Fibroblast of skin of back (primary cell): Measurements from ENCODE around the gene DOLPP1.

ENCODE experiments used
- DNase-seq: peaks from one replicate; pipeline ENCODE4 v3.0.0-alpha.2; 2013

DOLPP1 gene

DNA sequence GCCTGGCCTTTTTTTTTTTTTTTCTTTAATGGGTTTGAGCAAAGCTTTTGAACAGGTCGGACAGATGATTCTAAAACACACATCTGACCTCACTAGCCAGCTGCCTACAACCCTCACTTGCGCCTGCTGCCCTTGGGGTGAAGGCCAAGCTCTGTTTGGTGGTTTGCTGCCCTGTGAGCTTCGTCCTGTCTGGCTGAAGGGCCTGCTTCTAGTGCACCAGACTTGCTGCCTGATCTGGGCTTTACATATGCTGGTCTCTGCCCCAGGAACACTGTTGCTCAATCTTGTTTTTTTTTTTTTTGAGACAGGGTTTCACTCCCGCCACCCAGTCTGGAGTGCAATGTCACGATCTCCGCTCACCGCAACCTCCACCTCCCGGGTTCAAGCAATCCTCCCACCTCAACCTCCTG lies 16.4 kb upstream of the DOLPP1 start:
- DNase-seq = no peak

DNA sequence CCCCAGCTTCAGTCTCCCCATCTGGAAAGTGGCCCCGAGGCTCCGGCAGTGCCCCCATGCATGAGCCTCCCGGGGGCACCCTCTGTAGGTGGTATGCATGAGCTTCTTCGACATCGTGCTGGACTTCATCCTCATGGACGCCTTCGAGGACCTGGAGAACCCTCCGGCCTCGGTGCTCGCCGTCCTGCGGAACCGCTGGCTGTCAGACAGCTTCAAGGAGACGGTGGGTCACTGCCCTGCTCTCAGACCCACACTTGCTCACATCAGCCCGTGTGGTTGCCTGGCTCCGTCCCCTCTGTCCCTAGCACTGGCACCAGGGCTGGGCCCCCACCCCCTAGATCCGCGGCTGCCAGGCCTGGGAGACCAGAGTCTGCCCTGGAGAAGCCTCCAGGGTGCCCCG lies 12.8 kb upstream of the DOLPP1 start:
- DNase-seq = no peak

DNA sequence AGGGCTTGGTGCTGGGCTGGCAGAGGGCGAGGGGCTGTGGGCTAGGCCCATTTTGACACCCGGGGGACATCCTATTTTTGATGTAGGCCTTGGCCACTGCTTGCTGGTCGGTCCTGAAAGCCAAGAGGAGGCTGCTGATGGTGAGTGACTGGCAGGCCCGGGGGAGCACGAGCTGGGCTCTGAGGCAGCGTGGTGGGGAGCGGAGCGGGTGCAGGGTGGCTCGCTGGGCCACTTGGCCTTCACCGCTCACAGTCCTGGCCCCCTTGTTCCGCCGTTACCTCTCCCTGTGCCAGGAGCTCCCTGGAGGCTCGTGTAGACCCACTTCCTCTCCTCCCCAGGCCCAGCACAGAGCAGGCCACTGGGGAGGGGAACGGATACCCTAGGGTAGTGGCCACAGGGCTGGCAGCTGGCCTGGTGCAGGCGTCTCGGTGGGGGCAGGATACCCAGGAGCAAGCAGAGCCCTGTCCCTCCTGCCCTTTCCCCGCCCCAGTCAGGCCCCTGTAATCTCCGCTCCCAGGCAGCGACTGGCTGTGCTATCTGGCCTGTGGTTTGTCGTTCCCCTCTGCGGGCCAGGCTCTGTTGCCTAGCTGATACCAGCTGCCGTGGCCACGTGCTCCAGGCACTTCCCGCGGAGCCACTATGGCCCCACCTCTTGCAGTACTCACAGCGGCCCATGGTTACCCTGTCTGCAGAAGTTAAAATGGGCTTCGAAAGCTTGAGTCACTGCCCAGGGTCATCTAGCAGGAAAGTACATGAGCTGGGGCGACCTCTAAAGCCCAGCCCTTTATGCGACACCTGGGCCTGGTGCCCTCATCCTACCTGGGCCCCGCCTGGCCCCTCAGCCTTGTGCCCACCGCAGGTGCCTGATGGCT lies 11.7 kb upstream of the DOLPP1 start:
- DNase-seq = no peak

DNA sequence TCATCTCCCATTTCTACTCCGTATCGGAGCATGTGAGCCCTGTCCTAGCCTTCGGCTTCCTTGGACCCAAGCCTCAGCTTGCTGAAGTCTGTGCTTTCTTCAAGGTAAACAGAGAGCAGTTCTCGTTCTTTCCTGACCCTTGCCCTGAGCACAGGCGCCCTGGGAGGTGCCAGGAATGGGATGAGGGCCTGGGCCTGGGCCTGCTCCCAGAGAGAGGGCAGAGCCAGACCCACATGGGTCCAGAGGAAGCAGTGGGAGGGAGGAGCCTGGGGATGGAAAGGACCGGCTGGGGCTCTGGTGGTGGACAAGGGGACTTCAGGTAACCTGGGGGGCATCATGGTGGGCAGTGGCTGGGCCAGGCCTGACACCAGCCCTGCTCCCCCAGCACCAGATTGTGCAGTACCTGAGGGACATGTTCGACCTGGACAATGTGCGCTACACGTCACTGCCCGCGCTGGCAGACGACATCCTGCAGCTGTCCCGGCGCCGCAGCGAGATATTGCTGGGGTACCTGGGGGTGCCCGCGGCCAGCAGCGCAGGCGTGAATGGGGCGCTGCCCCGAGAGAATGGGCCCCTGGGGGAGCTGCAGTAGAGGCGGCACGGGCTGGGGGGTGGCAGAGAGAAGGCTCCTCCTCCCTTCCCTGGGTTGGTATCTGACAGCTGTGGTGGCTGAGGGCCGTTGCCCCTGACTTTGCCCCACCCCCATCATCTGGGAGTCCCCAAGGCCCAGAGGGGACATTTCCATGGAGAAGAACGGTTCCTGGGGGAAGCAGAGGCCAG lies 10.9 kb upstream of the DOLPP1 start:
- DNase-seq = no peak

DNA sequence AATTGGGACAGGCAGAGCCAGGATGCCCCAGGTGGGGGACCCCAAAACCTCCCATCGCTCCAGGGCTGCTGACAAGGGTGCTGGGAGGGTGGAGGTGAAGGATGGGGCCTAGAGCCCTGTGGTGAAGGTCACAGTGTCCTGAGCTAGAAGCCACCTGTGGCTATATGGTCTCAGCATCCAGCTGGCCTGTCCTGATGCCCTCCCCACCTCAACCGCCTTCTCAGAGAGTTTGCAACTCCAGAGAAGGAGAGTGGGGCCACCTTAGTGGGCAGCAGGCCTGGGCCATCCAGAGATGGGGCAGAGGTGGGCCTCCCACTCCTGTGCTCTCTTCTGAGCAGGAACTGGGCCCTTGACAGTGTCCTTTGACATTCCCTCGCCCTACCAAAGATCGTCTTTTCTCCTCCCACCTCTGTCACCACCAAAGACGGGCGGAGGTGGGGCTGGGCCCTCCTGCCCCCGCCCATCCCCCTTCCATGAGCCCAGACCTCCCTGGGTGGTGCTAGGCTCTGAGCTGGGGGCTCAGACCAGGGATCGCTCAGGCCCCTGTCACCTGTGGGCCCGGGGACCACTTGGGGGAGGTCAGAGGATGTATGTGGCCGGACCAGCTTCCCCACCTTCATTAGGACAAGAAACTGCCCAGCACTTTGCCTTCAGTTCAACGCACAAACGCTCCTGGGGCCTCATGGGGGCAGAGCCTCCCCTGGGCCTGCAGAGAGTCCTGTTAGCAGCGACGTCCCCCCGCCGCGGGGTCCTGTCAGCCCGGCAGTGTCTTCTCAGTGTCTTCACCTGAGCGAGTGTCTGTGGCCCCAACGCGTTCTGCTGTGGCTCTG lies 10.0 kb upstream of the DOLPP1 start:
- no peak for DNase-seq

DNA sequence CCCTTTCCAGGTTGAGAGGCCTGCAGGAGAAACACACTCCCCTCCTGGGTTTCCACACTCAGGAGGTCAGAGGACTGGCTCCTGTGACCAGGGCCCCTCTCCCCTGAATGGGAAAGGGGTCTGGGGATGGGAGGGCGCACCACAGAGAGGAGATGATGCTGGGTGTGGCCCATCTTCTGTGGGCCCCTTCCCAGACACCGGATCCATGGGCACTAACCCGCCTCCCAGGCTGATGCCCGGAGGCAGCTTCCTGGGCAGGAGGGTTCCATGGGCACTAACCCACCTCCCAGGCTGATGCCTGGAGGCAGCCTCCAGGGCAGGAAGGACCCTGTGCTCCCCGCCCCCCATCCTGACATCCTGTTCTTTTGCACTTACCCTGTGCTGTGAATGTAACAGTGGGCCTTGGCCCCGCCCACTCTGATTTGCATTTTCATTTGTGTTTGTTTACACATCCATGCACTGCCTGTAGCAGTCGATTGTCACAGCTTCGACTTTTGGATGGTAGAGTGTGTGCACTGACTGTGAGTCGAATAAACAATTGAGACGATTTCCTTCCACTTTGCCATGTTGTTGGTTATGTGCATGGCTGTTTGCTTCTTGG lies 9.3 kb upstream of the DOLPP1 start:
- DNase-seq = no peak

DNA sequence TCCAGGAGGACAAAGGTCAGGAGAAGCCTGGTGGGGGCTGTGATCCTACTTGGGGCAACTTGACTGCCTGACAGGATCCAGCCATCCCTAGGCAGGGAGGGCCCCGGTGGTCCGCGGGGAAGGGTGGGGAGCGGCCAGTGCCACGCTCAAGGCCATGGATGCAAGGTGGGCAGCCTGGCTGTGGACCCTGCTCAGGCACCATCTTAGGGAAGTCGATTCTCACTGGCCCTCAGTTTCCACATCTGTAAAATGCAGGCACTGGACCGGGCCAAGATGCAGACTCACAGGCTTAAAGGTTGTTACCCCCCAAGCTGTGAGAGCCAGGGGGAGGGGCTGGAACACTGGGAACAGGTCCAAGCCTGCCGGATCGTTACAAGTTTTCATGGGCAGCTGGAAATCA lies 8.7 kb upstream of the DOLPP1 start:
- no peak for DNase-seq

DNA sequence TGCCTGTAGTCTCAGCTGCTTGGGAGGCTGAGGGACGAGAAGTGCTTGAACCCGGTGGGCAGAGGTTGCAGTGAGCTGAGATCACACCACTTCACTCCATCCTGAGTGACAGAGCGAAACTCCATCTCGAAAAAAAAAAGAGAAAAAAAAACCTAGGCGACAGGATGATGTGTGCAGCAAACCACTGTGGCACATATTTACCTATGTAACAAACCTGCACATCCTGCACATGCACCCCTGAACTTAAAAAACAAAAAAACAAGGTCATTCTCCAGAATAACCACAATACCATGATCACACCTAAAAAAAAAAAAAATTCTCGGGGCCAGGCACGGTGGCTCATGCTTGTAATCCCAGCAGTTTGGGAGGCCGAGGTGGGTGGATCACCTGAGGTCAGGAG lies 7.5 kb upstream of the DOLPP1 start:
- no peak for DNase-seq

DNA sequence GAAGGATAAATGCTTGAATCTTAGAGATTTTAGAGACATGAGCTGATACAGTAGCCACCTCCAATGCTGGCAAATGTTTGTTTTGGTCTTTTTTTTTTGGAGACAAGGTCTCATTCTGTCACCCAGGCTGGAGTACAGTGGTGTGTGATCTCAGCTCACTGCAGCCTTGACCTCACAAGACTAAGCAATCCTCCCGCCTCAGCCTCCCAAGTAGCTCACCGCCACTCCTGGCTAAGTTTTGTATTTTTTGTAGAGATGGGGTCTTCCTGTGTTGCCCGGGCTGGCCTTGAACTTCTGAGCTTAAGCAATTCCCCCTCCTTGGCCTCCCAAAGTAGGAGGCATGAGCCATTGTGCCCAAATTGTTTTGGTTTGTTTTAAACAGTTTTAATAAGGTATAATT lies 6.8 kb upstream of the DOLPP1 start:
- DNase-seq = no peak

DNA sequence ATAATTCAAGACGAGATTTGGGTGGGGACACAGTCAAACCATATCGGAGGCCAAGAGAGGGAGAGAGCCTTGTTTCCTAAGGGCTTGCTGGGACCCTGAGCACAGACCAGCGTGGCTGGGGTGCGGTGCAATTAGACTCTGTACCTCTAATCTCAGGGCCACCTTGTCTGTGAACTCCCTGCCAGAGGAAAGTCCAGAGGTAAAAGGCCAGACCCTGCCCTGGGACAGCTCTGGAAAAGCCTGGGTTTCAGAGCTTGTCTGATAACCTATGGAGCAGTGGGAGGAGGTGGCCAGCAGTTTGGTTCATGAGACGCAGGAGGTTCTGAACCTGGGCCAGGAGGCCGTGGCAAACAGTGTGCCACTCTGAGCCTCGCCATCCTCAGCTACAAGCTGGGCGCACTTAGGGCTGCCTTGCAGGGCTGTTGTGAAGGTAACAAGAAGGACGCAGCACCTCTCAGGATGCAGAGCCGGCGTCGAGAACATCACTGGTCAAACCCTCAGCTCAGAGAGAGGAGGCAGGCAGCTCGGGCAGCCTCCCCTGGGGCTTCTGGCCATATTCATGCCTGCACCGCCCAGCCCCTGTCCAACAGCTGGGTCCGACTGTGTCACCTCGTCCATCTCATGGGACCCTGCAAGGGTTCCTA lies 4.8 kb upstream of the DOLPP1 start:
- DNase-seq = no peak

DNA sequence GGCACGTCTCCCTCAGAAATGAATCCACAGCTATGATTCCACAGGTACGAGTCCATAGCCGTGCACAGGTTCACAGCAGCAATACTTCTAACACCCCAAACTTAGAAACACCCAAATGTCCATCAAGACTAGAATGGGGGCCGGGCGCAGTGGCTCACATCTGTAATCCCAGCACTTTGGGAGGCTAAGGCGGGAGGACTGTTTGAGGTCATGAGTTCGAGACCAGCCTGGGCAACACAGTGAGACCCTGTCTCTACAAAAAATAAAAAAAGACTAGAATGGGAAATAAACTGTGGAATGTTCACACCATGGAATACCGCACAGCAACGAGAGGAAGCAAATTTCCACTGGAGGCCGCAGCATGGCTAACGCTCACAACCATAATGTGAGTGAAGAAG lies 4.3 kb upstream of the DOLPP1 start:
- no peak for DNase-seq

DNA sequence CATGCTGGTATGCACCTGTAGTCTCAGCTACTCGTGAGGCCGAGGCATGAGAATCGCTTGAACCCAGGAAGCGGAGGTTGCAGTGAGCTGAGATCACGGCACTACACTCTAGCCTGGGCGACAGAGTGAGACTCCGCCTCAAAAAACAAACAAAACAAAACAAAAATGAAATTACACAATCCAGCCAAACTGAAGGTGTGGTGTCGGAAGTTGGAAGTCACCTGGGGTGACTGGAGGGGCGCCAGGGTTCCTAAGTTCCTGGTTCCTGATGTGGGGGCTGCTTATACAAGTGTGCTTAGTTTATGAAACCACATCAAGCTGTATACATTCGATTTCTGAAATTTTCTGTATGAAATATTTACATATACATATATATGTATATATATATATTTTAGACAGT lies 3.7 kb upstream of the DOLPP1 start:
- no peak for DNase-seq

DNA sequence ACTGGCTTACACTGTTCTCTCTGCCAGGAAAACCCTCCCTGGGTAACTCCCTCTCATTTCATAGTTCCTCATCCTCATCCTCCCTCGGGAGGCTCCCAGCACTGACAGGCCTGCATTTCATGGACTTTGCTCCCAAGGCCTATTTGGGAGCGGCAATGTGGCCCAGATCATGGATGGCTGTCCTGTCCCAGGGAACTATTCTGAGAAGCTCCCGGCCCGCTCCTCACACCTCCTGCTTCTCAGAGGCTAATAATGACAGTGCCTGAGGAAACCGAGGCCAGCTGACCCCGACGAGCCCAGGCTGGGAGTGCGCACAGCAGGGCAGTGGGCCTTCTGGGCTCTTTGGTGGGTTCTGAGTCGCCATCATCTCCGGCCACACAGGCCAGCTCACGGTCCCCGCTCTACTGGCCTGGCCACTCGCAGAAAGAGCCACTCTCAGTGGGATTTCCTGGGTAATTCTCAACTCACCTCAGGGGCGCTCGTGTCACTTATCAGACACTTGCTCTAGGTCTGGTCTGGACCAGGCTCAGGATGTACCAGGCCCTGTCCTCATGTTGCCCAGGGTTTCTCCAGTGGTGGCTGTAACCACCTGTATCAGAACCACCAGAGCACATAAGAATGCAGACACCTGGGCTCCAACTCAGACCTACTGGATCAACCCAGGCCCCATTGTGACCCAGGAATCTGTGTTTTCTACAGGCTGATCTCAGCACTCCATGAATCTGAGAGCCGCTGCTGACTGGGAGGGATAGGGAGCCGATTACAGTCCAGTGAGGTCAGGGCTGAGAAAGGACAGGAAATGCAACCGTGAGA lies 2.0 kb upstream of the DOLPP1 start:
- DNase-seq = no peak

DNA sequence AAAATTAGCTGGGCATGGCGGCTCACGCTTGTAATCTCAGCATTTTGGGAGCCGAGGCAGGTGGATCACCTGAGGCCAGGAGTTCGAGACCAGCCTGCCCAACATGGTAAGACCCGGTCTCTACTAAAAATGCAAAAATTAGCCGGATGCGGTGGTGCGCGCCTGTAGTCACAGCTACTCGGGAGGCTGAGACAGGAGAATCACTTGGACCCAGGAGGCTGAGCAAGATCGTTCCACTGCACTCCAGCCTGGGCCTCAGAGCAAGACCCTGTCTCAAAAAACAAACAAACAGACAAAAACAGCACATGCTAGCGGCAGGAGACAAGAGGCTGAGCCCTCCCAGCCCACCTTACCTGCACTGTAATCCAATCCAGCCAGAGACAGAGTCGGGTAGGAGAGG lies 1.1 kb upstream of the DOLPP1 start:
- no peak for DNase-seq

DNA sequence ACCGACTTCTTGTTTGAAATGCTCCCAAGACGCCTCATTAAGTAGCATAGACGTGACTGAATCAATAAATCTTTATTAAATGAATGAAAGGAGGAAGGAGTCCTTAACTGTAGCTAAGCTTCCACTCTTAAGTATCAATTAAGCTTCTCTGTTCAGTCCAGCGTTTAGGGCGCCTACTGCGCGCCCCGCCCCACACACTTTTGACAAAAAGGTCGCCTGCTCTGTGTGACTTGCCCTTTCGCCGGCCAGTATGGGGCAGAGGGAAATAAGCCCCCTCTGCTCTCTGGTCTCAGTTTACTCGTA lies 662 bp upstream of the DOLPP1 start:
- no peak for DNase-seq

DNA sequence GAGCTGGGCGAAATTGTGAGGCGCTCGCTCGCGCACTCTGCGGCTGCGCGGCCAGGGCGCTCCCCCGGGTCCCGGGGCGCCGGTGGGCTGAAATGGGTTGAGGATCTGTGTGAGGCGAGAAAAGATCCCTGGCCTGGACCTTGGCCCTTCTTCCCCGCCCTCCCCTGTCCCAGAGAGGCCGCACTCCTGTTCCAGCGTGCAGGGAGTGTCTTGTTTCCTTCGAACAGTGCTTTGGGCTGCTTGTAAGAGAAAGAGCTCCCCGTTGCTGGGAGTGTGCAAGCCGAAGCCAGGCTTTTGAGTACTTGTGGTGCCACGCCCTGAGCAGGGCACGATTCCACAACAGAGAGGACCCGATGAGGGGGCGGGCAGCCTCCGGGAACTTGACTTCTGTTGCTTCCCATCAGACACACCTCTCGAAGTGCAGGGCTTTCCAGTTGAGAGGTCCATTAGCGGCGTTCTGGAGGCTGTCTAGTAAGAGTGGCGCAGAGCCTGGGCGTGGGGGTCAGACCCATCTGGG lies 535 bp downstream of the DOLPP1 start:
- no peak for DNase-seq

DNA sequence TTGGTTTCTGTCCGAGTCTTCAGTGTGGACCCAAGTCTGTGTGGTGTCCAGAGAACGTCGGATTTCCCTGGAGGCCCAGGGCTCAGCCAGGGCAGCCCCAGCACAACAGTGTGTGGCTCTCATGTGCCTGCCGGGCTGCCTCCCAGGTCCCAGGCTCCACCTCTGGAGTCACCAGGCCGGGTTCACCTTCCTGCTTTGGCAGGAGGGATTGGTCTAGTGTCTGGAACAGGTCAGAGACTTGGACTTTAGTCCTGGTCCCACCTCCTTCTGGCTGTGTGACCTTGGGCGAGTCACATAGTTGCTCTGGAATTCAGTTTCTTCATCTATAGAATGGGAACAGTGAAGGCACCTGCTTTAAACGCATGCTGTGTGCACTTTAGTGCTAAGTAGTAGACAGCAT lies 3.2 kb downstream of the DOLPP1 start:
- DNase-seq = no peak

DNA sequence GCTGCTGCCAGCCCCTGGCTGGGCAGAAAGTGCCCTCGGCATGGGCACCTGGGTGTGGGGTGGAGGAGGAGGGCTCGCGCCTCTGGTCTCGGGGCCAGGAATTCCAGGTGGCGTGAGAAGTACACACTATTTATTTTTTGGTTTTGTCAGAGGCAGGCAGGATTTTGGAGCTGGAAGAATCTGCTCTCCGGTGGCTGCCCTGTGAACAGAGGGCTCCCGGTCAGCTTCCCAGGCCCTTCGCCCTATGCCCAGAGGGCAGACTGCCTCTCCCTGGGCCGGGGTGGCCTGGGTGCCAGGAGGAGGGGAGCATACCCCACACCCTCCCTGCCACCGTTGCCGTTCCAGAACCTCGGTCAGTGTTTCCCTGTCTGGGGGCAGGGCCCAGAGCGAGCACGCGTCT lies 8.3 kb downstream of the DOLPP1 start:
- no peak for DNase-seq

DNA sequence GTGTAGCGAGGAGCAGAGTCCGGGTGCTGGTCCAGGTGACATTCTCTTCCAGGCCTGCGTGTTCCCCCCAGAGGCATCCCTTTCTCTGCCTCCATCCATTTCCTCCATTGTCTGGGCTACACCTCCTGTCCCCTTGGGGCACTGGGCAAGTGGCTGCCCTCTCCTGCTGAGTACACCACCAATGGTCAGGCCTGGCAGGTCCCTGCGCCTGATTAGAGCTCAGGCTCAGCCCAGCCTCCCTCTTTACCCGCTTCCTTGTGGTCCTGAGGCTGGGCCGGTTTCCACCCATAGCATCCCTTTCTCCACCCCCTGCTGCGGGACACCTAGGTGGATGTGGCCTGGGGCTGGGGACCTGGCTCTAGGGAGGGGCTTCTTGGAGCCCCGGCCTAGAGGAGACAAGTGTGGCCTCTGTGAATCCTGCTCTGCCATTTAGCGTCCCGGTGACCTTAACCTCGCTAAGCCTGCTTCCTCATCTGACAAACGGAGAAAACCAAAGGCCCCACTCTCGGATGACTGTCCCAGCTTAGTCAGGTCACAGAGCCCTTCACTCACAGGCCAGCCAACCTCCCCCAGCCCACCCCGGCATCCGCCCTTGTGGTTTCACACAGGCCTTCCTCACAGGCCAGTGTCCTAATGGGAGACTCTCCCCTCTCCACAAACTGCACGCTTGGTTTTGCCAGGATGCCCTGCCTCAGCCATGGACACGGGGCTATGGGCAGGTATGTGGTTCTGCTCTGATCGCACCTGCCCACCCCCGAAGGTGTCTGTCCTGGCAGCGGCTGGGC lies 12.9 kb downstream of the DOLPP1 start:
- no peak for DNase-seq

DNA sequence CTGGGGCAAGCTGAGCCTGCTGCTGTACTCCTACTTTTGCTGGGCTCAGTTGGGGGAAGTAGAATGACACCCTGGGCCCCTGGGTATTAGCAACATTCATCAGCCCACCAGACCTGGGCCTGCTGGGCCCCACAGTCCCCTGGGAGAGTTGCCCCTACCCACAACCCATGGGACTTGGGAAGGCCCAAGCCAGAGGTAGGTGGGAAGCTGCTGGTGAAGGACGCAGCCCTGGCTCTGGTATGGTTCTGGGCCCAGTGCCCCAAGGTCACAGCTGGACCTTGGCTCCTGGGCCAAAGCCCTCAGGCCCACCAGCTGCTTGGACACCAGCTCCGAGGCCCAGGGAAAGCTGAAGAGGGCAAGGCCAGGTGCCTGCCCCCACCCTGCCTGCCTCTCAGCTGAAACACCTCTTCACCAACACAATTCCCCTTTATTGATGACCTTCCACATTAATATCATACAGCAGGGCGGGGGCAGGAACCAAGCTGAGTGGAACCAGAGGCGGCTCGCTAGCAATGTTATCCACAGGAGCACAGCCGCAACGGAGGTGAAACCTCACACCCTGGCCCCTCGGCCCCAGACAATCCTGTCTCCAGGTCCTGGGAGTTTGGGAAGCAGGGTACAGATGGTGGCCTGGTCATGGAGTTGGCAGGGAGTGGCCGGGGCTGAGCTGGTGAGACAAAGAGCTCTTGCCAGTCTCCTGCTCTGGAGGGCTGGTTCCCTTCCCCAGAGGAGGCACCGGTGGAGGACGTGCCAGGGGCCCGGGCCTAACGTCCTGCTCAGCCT lies 13.7 kb downstream of the DOLPP1 start:
- DNase-seq = no peak
